ENCODE results near the gene DAZAP2. TPM values are rescaled to one million over a fixed set of nuclear protein-coding genes. Genes with fewer than 3 reads are reported as not detected.
"Not testable (repeated sequence)": the region's sequence is repeated elsewhere in the genome, so short reads cannot be mapped to it uniquely, and the experiment has no call there.

Gene DAZAP2
- total RNA-seq, 1 donor from 2014 or later, result 106 TPM

- no peak for DNase-seq (ENCODE audit: low spot score, unreplicated experiment)
Measured at GRCh38 chr12:51275088-51275487, 36.5 kb downstream of the DAZAP2 start.

GRCh38 chr12:51281202-51281924 is 42.7 kb downstream of the DAZAP2 start:
- H3K36me3 Mint-ChIP-seq (ENCODE audit: insufficient read depth), result no peaks in the 10 kb centered on the region
- no peak overlapping the region for H3K27ac Mint-ChIP-seq
- no peak for DNase-seq (ENCODE audit: low spot score, unreplicated experiment)
- no peak overlapping the region for H3K4me3 Mint-ChIP-seq (ENCODE audit: low read depth)
- H3K27me3 Mint-ChIP-seq, result no peaks in the 10 kb centered on the region
- H3K4me1 Mint-ChIP-seq (ENCODE audit: low read depth), result peaks cover 4% of the 10 kb centered on the region
- no peaks in the 10 kb centered on the region for H3K9me3 Mint-ChIP-seq (ENCODE audit: low read depth)
- no peak for TF ChIP-seq CTCF (IDR thresholded peaks at IDR 0.05; ENCODE audit: unreplicated experiment)

More at GRCh38 chr12:51275088-51275487, 36.5 kb downstream of the DAZAP2 start:
- no peak overlapping the region for H3K27ac Mint-ChIP-seq
- TF ChIP-seq CTCF (IDR thresholded peaks at IDR 0.05; ENCODE audit: unreplicated experiment), result no peak
- peaks cover 3% of the 10 kb centered on the region for H3K27me3 Mint-ChIP-seq
- H3K4me1 Mint-ChIP-seq (ENCODE audit: low read depth), result peaks cover 7% of the 10 kb centered on the region
- no peak overlapping the region for H3K4me3 Mint-ChIP-seq (ENCODE audit: low read depth)
- H3K36me3 Mint-ChIP-seq (ENCODE audit: insufficient read depth), result no peaks in the 10 kb centered on the region
- no peaks in the 10 kb centered on the region for H3K9me3 Mint-ChIP-seq (ENCODE audit: low read depth)

GRCh38 chr12:51285843-51286242 is 47.2 kb downstream of the DAZAP2 start:
- DNase-seq (ENCODE audit: low spot score, unreplicated experiment), result no peak
- Mint-ChIP-seq H3K9me3 (ENCODE audit: low read depth) (no peaks in the 10 kb centered on the region), H3K27me3 (no peaks in the 10 kb centered on the region), H3K4me3 (ENCODE audit: low read depth) (no peak overlapping the region), H3K4me1 (ENCODE audit: low read depth) (peaks cover 2% of the 10 kb centered on the region), H3K36me3 (ENCODE audit: insufficient read depth) (no peaks in the 10 kb centered on the region), H3K27ac (no peak overlapping the region)
- no peak for TF ChIP-seq CTCF (IDR thresholded peaks at IDR 0.05; ENCODE audit: unreplicated experiment)

GRCh38 chr12:51291603-51292513 is 53.2 kb downstream of the DAZAP2 start:
- H3K9me3 Mint-ChIP-seq (ENCODE audit: low read depth); H3K36me3 Mint-ChIP-seq (ENCODE audit: insufficient read depth); DNase-seq (ENCODE audit: low spot score, unreplicated experiment); H3K27ac Mint-ChIP-seq; H3K27me3 Mint-ChIP-seq; H3K4me3 Mint-ChIP-seq (ENCODE audit: low read depth); H3K4me1 Mint-ChIP-seq (ENCODE audit: low read depth): not testable (repeated sequence)

Other genes starting within 250 kb of the DAZAP2 start
- gene SLC11A2, start 212.4 kb upstream of the DAZAP2 start, total RNA-seq, result 73.8 and 76.8 TPM in 2 replicates
- 58.0 and 66.4 TPM in 2 replicates for gene LETMD1, start 190.5 kb upstream of the DAZAP2 start, total RNA-seq
- gene CSRNP2, start 155.2 kb upstream of the DAZAP2 start, total RNA-seq, result 66.4 and 67.0 TPM in 2 replicates
- 40.0 and 44.2 TPM in 2 replicates for gene TFCP2, start 65.7 kb upstream of the DAZAP2 start, total RNA-seq
- gene POU6F1, start 20.8 kb upstream of the DAZAP2 start, total RNA-seq, result 8.2 and 11.6 TPM in 2 replicates
- gene SMAGP, start 31.6 kb downstream of the DAZAP2 start, total RNA-seq, result 9.1 and 11.0 TPM in 2 replicates
- not detected in 2 replicates for gene BIN2, start 85.3 kb downstream of the DAZAP2 start, total RNA-seq
- not detected in 2 replicates for gene CELA1, start 107.9 kb downstream of the DAZAP2 start, total RNA-seq
- gene GALNT6, start 152.6 kb downstream of the DAZAP2 start, total RNA-seq, result 3.7 and 4.7 TPM in 2 replicates
- gene SLC4A8, start 186.0 kb downstream of the DAZAP2 start, total RNA-seq, result 10.6 and 11.8 TPM in 2 replicates

All from progenitor cell of endocrine pancreas (in vitro differentiated cells).